Upper lobe of left lung (tissue), 4 donors: ENCODE results near the gene PINK1.

Experiments used
- CTCF ChIP-seq, 6 experiments: fragments of 450-650 bp in 4 of 6; fragments of 200-600 bp in 2 of 6; sonication (generic) in 2 of 6; IDR thresholded peaks; one replicate each; pipeline ENCODE4 v1.5.1; 2016 to 2019; ENCODE audit warnings: antibody characterized with exemption in 6 of 6
- EP300 ChIP-seq, 4 donors: sonication (generic); formaldehyde crosslinking; IDR thresholded peaks; one replicate each; pipeline ENCODE4 v1.5.1; 2017; ENCODE audit warnings: antibody characterized with exemption in 4 of 4, control low read depth in 2 of 4
- POLR2AphosphoS5 ChIP-seq, 2 donors: sonication (generic); formaldehyde crosslinking; IDR thresholded peaks; one replicate each; pipeline ENCODE4 v1.5.1; 2017; ENCODE audit warnings: antibody characterized with exemption in 2 of 2

GRCh38 chr1:20587661-20588053, 45.6 kb upstream of the PINK1 start:
- no peak for TF ChIP-seq CTCF (IDR thresholded peaks at IDR 0.05)
- no peak for TF ChIP-seq POLR2AphosphoS5 (IDR thresholded peaks at IDR 0.05)
- TF ChIP-seq EP300 (IDR thresholded peaks at IDR 0.05) = no peak
